PC-9 (cell line): ENCODE measurements around the gene SRL.

Experiments used
- EZH2 ChIP-seq: fragments of 200-600 bp; sonication (generic); IDR thresholded peaks from 2 replicates; pipeline ENCODE4 v1.8.0; 2017; ENCODE audit warnings: antibody characterized with exemption, low read depth
- TF ChIP-seq, protein P1 (sequence below): fragments of 200-600 bp; sonication (generic); conservative IDR thresholded peaks from 2 replicates; pipeline ENCODE4 v1.6.1; 2017; ENCODE audit warnings: mixed run types, antibody characterized with exemption, mild to moderate bottlenecking, moderate library complexity

DNA sequence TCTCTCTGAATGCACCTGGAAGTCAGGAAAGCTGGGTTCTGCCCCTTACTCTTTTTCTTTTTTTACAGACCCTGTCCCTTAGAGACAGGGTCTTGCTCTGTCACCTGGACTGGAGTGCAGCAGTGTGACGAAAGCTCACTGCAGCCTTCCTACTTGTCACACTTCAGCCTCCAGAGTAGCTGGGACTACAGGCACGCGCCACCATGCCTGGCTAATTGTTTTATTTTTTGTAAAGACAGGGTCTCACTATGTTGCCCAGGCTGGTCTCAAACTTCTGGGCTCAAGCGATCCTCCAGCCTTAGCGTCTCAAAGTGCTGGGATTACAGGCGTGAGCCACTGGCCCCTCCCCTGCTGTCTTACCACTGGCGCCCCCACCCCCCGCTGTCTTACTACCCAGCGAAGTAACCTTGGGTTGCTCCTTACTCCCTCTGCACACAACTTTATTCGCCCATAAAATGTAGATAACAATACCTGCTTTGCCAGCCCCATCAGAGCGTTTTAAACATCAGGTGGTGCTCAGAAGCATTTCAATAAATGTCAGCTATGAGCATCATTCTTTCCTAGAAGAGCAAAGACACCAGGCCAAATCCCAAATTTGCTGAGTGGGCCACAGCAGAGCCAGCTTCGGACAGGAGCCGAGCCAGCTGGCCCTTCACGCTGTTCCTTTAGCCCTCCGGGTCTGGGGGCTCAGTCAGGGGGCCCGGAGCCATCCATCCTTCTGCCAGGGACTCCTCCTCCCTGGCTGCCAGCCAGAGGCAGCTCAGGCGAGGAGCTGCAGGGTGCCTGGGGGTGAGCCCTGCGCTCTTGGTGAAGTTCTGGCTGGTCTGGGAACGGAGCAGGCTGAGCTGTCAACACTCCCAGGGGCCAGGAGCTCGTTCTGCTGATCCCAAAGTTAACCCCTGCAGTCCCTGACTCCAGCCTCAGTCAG, 24.4 kb downstream of the SRL start:
- no peak for TF ChIP-seq EZH2
- TF ChIP-seq, protein P1, sequence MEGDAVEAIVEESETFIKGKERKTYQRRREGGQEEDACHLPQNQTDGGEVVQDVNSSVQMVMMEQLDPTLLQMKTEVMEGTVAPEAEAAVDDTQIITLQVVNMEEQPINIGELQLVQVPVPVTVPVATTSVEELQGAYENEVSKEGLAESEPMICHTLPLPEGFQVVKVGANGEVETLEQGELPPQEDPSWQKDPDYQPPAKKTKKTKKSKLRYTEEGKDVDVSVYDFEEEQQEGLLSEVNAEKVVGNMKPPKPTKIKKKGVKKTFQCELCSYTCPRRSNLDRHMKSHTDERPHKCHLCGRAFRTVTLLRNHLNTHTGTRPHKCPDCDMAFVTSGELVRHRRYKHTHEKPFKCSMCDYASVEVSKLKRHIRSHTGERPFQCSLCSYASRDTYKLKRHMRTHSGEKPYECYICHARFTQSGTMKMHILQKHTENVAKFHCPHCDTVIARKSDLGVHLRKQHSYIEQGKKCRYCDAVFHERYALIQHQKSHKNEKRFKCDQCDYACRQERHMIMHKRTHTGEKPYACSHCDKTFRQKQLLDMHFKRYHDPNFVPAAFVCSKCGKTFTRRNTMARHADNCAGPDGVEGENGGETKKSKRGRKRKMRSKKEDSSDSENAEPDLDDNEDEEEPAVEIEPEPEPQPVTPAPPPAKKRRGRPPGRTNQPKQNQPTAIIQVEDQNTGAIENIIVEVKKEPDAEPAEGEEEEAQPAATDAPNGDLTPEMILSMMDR = no peak
